HG03025 (cell line): Measurements from ENCODE around the gene ISCA1.

Experiments
- ATAC-seq: cut with Tn5 transposase; IDR thresholded peaks from one replicate; pipeline ENCODE4 v1.9.1; 2021; ENCODE audit warnings: mild to moderate bottlenecking, moderate library complexity; ENCODE audit not compliant: unreplicated experiment, low FRiP score

The ISCA1 gene

GRCh38 chr9:86286278-86286677, 3.9 kb upstream of the ISCA1 start:
- no peak for ATAC-seq

DNA sequence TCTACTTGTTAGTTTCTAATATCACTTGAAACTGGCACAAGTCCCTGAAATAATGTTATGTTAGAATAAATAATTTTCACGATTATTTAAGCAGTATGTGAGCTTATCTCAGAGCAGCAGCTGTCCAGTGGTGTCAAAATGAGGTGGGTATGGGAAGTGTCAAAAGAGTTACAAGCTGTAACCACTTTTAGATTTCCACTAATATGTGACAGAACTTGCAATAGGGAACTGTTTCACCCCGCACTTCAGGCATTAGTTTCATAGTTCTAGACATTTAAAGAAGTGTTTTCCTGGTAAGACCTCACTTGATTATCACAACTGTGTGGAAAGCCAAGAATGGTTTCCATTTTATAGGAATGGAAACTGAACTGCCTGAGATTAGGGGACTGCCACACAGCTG, 2.9 kb upstream of the ISCA1 start:
- no peak for ATAC-seq

DNA sequence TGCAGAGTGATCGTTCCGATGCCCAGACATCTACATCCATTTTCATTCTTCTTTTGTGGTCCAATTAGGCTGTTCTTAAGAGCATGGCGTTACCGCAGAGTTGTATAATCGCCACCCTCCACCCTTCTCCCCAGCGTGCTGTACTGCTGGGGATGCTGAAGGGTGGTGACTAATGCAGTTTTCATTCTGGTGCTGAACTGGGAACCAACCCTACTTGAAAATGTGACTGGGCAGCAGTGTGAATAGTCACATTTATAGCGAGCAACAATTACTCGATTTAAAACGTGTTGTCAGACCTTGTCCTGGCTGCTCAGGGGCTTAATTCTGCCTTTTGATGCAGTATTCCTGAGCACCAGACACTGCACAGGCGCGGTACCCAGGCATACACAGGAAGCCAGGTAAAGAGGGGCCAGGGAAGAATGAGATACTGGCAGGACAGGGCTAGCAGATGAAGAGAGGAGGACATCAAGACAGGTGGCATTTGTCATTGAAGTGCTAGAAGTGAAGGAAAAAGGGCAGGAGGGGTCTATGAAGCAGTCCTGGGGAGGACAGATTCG, 719 bp upstream of the ISCA1 start:
- peak; percentile 16 for ATAC-seq

DNA sequence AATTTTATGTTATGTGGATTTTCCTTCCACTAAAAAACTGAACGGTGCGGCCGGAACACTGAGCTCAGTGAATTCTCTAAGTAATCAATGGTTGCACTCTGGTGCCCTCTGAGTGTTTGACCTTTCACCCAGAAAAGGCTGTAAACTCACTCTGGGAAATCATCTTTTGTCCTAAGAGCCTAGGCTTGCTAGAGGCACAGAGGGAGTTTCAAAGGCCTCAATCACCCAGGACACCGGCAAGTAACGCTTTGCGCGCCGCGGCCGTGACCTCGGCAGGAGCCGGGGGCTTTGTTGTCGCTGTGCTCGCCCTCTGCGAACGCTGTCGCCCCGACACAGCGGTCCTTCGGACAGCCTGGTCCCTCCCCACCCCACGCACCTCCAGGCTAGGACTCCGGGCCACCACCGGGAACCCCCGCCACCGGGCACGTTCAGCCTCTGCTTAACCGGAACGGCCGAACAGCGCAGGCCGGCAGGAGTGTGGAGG, 703 bp downstream of the ISCA1 start:
- peak; percentile 31 for ATAC-seq

DNA sequence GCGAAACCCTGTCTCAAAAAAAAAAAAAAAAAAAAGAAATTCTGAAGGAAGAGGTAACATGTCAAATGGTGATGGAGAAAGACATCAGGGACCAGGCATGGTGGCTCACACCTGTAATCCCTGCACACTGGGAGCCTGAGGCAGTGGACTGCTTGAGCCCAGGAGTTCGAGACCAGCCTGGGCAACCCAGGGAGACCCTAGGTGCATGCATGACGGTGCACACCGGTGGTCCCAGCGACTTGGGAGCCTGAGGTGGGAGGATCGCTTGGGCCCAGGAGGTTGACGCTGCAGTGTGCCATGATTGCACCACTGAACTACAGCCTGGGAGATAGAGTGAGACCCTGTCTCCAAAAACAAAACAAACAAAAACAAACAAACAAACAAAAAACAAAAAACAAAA, 1.8 kb downstream of the ISCA1 start:
- ATAC-seq = no peak

DNA sequence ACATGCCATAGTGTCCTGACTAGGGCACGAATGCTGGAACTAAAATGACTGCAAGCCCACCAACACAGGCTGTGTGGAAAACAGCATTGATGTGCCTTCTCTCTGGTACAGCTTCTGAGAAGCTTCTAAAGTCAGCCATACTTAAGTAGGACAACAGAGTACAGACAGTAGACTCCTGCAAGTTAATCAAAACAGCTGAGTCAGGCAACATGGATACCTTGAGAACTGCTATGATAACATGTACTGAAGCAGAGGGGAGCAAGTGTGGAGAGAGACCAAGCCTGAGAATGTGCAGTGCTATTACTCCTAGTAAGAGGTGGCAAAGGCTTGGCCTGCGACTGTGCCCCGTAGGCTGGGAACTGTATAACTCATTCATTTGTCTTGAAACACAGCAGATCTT, 2.5 kb downstream of the ISCA1 start:
- no peak for ATAC-seq

DNA sequence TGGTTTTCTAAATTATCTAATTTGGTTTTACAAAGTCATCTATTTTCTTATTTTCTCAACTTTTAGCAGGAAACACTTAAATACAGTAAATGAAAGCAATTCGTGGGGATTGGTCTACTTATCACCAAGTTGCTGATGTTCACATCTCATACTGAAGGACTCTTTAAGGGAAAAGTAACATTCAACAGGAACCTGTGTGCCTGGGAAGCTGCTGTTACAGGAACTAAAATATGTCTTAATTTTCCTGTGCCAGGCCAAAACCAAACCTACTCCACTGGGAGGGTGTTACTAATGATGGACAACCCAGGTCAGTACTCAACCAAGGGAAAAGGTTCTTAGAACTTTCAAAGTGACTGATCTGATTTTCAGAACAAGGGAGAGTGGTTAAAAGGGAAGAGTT, 5.3 kb downstream of the ISCA1 start:
- no peak for ATAC-seq

GRCh38 chr9:86275962-86276361, 6.4 kb downstream of the ISCA1 start:
- ATAC-seq = no peak

- ATAC-seq = no peak
Measured at GRCh38 chr9:86274821-86275643, 7.3 kb downstream of the ISCA1 start.

- no peak for ATAC-seq
Measured at GRCh38 chr9:86272221-86272620, 10.1 kb downstream of the ISCA1 start.

- no peak for ATAC-seq
Measured at GRCh38 chr9:86263876-86264275, 18.5 kb downstream of the ISCA1 start.

DNA sequence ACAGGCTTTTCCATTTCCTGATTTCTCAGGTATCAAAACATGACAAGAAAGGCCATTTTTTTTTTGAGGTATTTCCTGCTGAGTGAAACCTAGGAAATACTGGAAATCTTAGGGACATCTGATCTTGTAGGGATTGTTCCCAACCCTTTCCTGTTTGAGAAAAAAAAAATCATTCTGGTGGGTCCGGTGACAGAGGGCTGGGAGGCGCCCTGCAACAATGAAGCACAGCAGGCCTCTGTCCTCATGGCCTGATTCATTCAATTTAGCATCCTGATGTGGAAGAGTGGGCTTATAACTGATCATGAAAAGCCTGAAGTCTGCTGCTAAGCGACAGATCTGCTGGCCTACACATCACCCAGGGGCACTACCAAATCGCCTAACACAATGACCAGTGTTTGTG, 19.8 kb downstream of the ISCA1 start:
- no peak for ATAC-seq

GRCh38 chr9:86259557-86259956, 22.8 kb downstream of the ISCA1 start, which contains the start of gene C9orf153:
C9orf153 (minus strand) TSS chr9:86259657; CDS start chr9:86229603, 30,054 bp downstream.
- ATAC-seq = no peak

DNA sequence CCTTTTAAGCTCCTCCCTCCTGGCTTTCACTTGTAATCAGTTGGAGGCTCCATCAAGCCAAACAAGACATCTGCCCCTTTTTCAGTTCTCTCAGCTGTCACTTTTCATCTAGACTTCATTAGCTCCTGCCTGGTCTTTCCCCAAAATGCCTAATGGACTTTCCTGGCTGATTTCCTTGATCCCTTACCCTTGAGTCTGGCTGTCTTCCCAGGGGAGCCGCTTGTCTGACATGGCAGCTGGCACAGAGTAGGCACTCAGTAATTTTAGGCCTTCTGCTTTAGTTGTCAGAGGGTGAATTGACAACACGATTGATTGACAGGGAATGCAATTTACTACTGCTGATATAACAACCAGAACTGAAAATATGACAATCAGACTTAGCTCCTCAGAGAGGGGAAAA, 24.9 kb downstream of the ISCA1 start:
- no peak for ATAC-seq

DNA sequence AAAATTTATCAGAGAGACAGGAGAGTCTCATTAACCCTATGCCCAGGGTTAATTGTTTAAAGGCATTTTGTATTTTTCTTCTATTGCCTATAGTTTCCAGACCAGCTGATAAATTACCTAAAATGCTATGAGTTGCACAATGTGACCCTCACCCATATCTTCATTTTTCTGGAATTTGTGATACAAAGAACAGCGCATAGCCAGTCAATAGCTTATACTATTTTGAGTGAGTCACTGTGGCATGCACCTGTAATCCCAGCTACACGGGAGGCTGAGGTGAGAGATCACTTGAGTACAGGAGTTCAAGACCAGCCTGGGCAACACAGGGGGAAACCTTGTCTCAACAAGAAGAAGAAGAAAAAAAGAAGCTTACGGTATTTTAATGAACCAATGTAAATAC, 25.7 kb downstream of the ISCA1 start:
- ATAC-seq = no peak

DNA sequence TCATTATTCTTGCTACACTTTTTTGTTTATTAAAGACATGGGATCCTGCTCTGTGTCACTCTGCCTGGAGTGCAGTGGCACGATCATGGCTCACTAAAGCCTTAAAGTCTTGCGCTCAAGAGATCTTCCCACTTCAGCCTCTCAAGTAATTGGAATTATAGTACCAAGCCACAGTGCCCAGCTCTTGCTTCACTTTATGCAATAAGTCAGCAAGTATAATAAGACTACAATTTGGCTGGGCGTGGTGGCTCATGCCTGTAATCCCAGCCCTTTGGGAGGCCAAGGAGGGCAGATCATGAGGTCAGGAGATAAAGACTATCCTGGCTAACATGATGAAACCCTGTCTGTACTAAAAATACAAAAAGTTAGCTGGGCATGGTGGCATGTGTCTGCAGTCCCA, 28.8 kb downstream of the ISCA1 start:
- no peak for ATAC-seq

DNA sequence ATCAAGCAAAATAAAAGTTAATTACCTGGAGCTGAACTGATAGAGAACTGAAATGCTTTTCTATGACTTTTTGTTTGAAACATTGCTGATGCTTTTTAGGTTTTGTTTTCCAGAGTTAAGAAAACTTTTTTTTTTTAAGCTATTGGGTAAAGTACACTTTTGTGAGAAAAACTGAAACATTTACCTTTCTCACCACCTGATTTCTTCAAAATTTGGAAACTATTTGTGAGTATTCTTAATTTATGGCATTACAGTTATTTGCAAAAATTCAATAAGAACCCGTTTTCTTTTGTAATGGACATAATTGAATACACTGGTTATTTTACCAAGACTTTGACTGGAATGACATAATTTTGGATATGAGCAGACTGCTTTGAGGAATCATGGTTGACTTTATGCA, 29.5 kb downstream of the ISCA1 start:
- no peak for ATAC-seq

DNA sequence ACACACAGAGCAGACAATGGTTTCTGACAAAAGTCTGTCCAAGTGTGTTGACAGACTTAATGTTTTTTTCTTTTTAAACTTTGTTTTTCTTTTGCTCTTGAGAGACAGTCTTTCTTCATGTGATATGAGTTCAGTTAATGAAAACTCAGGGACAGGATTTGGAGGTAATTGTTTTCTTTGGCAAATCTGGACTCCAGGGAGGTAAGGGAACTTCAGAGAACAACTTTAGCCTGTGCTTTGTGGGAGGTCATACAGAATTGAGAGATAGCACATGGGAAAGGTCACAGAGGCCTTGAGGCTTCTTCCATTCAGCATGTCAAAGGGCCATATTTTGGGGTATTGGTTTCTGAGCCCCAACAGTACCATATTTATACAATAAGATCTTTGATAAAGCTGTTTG, 32.2 kb downstream of the ISCA1 start:
- ATAC-seq = no peak

DNA sequence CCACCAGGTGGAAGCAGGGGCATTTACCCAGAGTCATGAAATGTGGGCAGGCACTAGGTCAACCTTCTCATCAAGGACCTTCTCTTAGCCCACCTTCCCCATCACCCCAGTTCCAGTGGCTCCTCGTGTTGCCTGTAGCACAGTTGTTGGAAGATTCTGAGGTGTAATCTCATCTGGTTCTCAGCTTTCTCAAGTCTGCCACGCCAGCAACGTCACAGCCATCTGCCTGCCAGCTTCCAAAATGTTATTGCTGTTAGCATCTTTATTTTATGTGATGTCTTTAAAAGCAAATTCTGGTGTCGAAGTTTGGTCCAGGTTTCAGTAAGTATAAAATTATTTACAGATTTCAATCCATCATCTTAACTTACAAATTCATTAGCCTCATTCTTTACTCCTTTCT, 33.6 kb downstream of the ISCA1 start:
- ATAC-seq = no peak

GRCh38 chr9:86246752-86247161, 35.6 kb downstream of the ISCA1 start:
- no peak for ATAC-seq

GRCh38 chr9:86242071-86242470, 40.3 kb downstream of the ISCA1 start:
- ATAC-seq = no peak

- no peak for ATAC-seq
Measured at GRCh38 chr9:86241216-86241615, 41.1 kb downstream of the ISCA1 start.
